HG02623 (cell line): ENCODE data around the gene CNTNAP4.

Experiments
- ATAC-seq: cut with Tn5 transposase; IDR thresholded peaks from one replicate; pipeline ENCODE4 v1.9.1; 2021; ENCODE audit warnings: moderate library complexity; ENCODE audit not compliant: unreplicated experiment

The CNTNAP4 gene

DNA sequence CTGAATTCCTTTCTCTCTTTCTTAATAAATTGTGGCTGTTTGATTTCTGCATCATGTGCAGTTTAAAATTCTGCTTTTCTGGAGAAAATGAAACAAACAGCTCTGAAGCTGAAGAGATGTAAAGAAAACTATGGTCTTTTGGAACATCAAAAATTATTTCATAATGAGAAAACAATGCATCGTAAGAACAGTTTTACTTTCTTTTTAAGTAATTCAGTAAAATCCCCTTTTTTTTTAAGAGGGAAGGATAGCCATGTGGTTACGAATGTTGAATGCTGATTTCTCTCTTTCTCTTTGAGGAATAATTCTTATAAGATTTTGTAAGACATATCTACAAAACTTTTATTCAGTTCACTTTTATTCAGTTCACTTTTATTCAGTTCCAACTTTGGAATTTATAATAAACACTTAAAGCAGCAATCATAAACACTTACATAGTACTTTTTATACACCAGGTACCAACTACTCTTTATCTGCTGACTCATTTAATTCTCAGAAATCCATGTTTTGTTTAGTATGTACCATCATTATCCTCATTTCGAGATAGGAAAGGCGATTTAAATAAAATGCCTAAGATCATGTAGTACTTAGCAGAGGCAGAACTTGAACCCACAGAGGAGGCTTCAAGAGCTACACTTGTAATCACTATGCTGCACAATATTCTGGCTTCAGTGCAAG lies 26.6 kb downstream of the CNTNAP4 start:
- ATAC-seq, result no peak

DNA sequence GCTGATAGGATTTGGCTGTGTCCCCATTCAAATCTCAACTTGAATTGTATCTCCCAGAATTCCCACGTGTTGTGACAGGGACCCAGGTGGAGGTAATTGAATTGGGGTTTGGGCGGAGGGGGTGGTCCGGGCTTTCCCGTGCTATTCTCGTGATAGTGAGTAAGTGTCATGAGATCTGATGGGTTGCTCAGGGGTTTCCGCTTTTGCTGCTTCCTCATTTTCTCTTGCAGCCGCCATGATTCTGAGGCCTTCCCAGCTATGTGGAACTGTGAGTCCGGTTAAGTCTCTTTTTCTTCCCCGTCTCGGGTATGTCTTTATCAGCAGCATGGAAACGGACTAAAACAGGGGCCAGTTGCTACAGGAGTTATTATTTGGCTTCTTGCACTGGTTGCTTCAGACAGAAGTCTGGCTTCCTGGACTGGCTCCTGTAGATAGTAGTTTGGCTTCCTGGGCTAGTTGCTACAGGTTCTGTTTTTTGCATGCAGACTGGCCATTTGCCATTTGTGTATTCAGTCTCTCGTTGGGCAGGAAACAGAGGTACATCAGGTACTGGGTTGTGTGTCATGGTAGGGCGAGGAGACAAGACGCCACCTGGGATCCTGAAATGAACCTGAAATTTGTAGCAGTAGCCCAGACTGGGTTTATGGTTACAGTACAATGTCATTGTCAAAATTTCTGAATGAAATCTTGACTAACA lies 32.6 kb downstream of the CNTNAP4 start:
- ATAC-seq, result no peak

DNA sequence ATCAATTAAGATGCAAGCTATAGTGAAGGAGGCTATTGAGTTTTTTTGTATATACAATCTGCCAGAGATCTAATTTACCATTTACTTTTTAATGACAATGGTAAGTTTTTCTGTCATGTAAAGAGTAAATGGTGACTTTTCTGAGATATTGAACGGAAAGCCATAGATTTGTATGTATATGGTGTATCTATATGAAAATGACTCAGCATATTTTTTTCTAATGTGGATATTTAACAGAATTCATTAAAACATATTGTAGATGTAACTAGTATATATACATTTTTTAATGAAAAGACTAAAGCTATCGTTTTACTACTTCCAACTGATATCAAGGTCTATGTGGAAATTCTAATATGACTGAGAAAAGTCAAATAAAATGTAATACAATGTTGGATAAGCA lies 34.1 kb downstream of the CNTNAP4 start:
- ATAC-seq, result no peak

DNA sequence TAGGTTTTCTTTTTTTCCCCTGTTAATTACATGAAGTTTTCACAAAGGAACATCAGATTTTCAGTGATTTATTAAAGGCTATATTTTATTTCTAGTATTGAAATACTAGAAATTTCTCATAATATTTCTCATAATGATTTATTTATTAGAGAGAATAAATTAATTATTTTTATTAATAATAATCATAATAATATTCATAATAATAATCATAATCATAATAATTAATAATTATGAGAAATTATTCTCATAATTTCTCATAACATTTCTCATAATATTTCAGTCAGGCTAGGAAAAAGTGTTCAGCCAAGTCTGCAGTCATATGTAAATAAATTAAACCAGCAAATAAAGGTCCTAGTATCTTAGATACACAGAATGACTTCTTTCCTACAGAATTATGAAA lies 41.4 kb downstream of the CNTNAP4 start:
- no peak for ATAC-seq

DNA sequence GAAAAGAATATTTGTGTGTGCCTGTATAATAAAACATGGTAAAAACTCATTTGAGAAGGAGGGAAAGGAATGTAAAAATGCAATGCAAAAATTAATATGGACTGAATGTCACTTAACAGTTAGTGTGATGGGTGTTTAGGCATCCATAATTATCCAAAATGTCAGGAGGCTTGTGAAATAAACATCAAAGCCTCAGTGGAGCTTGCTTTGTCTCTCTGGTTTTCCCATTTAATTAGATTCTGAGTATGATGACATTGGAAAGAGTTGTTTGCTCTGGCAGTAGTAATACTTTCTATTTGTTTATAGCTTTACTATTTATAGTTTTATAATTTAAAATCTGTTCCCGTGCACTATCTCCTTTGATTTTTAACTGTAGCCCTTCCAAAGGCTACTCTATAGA lies 51.9 kb downstream of the CNTNAP4 start:
- ATAC-seq, result no peak

DNA sequence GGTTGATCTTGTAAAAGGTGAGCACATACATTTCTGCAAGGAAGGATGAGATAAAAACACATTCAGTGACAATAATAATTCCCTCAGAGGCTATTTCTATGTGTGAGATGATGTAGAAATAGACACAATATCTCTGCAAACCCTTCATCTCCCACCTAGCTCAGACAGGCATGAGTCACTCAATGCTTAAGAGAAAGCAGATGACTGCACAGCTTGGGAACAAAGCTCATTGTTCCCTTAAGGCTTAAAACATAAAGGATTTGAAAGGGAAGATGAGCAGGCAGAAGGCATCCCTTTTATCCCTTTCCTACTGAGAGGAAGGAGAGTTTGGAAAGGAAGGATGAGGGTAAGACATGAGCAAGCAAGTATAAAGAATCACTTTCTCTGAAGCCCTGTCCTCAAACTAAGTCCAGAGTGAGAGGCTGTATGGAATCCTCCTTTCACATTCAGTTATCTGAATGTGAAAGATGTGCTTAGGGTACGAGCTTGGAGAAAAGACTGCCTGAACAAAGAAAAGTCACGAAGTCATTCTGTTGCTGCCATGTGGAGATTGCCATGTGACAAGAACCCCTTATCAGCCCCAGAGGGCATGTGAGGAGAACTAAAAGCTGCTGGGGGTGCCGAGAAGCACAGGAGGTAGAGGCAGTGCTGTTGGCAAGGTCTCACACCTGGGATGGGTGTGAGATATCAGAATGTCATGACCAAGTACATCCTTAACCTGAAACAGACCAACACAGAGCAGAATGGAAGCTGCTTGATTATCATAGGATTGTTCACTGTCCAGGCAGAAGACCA lies 58.2 kb downstream of the CNTNAP4 start:
- ATAC-seq, result no peak

DNA sequence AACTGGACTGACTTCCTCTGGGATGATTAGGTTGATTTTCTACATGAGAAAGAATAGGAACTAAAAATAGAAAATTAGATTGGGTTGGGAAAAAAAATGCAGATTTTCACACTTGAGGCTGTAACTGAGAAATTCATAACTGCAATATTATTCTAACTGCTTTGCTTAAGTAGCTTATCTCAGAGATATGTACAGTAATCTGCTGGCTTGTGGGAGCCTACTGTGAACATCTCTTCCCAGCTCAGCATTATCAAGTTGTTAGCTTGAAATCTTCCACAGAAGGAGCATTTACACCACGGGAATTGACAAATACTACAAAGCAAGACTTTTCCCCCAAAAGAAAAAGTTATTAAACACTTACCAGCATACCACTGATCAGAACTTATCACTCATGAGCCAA lies 58.9 kb downstream of the CNTNAP4 start:
- no peak for ATAC-seq

DNA sequence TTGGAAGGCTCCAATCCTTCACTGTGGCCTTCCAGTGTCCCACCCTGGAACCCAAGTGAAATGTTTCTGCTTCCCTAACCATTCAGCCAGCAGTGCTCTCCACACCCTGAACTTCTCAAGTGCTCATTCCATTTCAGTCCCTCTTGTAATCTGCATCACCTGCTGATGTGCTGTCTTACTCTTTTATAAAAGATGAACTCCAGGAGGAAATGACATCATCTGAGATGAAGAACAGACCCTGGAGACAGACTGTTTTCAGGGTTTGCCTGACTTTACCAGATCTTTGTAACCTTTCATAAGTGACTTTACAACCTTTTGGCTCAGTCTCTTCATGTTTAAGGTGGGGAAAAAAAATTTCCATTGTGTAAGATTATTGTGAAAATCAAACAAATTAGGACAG lies 61.3 kb downstream of the CNTNAP4 start:
- ATAC-seq, result no peak

DNA sequence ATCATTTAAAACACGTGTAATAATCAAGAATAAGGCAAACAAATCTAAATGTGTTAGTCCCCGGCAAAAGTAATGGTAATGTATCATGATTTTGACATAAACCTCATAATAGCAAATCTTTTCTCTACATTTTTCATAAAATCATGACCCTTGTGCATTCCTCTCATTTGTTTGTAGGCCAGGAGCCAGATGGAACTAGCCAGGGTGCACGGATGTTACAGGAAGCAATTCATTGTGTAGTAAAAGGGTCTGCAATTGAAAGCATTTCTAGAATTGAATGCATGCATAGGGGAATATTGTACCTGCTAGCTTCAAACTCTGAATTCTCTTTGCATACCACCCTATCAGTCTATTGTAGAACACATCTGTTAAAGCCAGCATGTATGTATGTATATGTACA lies 66.6 kb downstream of the CNTNAP4 start:
- no peak for ATAC-seq

DNA sequence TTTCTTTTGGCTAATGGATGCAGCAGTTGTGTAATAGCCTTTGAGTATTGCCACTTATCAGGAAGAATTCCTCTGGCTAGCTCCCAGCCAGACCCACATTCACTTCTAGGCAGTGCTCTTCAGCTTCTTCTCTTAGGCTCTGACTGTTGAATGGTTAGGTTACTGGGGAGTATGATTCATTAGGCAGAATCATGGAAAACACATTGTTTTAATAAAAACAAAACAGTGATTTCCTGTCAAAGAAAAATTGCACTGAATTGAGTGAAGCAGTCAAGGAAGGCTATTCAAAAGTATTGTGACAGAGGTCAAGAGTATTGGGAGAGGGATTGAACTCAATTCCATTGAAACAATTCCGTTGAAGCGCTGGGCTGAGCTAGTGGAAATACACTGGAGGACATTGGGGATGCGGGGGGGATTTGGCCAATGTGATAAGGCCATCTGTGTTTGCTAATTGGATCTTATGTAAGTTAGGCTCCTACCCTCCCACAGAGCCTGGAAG lies 68.0 kb downstream of the CNTNAP4 start:
- no peak for ATAC-seq

DNA sequence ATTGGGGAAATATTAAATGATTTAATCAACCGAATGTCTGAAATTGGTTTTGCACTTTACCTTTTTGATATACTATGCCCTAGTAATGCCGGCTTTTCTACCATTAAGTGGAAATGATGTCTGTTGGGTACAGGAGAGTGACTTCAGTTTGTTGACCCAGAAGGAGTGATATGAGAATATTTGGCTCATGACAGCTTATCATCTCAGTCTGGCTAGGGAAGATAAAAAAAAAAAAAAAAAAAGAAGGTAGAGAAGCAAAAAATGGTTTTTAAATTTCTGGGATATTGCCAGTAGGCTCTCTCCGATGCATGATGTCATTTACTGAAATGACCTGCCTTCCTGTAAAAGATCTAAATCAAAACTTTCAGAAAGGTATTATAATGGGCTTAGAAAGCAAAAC lies 69.0 kb downstream of the CNTNAP4 start:
- ATAC-seq, result no peak

DNA sequence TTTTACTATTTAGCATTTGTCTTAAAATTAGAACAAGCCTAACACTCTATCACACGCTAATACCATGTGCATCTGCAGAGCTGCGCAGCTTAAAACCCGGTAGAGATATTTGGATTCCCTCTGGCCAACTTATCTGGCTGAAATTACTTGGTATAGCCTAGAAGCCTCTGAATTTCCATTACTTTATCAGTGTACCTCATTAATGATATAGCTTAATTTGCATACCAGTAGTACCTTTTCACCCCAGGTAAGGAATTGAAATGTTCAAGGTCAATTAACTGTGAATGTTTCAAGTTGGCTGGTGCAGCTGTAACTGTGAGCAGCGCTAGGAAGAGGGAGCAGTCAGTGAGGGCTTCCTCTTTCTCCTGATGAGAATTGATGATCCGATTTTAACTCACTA lies 74.2 kb downstream of the CNTNAP4 start:
- no peak for ATAC-seq

DNA sequence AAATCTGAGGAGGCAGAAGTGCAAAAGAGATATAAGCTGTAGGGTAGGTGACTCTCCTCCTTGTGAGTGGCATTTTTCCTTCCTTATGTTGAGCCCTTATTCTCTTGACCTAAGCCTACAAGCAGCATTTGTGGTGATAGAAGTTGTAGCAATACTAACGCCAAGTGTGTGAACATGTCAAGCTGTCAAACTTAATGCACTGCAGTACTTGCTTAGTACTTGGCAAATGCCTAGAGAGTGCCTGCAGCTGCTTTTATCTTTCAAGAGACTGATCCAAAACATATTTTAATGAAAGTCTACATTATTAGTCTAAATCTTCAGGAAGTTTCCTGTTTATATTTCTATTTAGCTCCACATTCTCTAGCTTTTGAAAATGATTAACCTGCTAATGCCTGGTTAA lies 83.2 kb downstream of the CNTNAP4 start:
- no peak for ATAC-seq

DNA sequence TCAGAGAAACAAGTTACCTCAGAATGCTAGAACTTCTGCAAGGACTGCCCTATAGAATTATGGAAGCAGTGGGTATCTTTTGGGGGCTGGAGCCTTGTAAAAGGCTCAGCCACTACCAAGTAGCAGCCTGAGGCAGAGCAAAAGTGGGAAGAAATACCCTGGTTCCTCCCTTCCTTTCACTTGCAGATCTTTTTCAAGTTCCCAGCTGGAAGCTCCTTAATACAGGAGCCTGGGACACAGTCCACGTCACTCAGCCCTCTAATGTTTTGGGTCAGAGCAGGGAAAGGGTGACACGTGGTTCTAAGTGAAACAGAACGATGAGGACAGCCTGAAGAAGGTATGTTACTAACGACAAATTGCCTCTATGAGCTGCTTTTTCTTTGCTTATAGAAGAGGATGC lies 93.1 kb downstream of the CNTNAP4 start:
- ATAC-seq, result no peak

DNA sequence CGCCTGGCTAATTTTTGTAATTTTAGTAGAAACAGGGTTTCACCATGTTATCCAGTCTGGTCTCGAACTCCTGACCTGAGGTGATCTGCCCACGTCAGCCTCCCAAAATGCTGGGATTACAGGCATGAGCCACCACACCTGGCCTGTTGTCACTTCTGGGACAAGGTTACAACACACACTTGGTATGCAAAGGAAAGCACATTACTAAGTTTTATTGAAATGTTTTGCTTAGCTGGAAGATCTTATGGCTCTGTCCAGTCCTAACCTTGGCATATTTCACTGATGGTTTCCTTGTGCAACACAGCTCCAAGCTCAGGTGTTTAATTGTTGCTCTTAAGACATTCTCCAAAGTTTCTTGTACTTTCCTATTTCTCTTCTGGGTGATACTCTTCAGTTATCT lies 94.2 kb downstream of the CNTNAP4 start:
- no peak for ATAC-seq

DNA sequence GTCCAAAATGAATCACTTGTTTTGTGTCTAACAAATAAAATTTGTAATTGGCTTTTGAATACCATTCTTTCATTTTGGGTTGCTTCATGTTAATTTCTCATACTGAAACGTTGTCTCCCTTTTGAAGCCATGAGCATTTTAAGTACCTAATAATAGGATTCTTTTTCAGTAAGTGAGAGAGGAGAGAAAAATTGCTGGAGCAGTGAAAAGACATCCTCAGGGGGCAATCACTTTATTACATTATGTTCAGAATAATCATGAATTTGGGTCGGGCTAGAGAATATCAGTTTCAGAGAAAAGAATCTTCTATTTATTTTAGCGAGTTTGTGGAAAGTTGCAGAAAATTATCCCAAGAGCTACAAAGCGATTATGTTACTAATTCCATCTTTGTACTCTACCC lies 96.8 kb downstream of the CNTNAP4 start:
- no peak for ATAC-seq

DNA sequence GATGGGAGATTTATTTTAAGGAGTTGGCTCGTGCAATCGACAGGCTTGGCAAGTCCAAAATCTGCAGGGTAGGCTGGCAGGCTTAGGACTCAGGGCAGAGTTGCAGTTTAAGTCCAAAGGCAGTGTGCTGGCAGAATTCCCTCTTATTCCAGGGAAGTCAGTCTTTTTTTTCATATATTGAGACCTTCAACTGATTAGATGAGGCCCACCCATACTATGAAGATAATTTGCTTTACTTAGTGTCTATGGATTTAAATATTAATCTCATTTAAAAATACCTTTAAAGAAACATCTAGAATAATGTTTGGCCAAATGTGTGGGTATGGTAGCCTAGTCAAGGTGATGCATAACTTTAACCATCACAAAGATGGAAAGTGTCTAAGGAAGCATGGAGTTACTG lies 99.8 kb downstream of the CNTNAP4 start:
- no peak for ATAC-seq

DNA sequence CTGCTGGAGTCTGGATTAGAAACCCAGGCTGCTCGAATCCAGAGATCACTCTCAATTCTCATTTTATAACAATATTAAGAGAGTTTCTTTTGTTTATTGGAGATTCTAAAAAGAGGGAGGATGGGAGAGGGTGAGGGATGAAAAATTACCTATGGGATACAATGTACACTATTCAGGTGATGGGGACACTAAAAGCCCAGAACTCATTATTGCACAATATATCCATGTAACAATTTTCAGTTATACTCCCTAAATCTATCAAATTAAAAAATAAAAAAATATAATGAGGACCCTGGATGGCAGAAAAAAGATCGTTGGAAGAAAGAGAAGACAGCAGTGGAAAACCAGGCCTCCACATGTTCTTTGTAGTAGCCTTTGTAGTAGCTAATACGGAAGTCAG lies 100.8 kb downstream of the CNTNAP4 start:
- ATAC-seq, result no peak

DNA sequence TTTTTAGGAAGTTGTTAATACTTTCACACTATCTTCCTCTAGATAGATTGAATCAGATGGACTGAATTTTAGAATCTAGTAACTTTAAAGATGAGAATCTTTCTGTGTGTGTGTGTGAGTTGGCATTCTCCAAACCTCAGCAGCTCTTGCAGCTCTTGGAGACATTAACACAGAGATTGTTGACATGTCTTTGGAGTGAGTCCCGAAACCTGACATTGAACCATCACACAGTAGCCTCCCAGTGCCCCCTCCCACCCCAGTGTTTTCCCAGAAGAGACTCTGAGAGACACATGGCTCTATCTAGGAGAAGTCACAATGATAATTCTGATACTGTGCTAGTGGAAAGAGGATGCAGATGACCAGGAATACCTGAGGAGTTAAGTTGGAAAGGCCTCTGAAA lies 103.9 kb downstream of the CNTNAP4 start:
- no peak for ATAC-seq

DNA sequence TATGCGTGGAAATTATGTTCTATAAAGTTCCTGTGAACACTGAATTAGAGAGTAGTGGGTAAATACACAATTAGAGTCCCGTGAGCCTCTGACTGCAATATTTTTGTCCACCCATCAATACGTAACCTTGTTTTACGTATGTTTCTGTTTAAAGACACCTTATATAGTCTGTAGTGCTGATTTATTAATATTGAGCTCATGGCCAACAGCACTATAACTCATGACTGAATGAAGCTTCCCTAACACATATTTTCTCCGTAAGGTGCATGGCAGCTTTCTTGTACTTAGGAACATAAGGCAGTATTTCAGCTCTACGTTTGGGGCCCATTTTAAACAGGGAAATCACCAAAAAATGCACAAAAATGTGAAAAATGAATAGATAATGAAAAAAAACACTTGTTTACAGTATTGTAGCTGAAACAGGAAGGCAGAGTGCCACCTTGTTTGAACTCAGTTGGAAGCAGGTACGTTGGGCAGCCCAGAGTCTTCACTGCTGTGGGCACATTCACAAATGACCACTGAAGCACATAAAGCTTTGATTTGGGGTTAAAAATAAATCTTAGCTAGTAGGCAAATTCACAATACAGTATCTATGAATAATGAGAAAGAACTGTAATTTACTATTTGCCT lies 108.5 kb downstream of the CNTNAP4 start:
- no peak for ATAC-seq

DNA sequence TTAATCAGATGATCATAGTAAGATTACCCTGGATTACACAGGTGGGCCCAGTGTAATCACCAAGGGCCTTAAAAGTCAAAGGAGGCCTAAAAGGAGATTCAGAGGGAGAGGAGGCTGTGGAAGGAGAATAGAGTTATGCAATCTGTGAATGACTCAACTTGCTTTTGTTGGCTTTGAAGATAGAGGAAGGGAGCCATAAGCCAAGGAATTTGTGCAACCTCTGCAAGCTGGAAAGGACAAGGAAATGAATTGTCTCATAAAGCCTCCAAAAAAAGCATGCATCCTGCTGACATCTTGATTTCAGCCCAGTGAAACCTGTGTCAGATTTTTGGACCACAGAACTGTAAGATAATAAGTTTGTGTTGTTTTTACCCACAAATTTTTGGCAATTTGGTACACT lies 109.6 kb downstream of the CNTNAP4 start:
- no peak for ATAC-seq

DNA sequence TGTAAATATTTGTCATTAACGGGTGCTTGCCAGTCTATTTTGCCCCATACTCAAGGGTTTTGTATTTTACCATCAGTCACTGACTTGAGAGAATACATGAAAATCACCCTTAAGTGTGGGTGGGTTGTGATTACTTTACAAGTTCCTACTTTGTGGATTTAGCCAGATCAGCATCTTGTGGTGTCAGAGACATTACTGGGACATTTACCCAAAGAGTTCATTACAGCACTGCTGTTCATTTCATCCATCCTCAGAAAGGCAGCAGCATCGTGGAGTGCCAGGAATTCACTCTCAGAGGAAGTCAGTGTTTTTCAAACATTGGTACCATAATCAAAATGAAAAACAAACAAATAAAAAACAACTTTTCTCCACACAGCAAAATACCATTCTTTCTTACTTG lies 110.8 kb downstream of the CNTNAP4 start:
- ATAC-seq, result no peak
